IMR-90 (cell line): ENCODE measurements around the gene EIF4B. TPM values are rescaled to one million over a fixed set of nuclear protein-coding genes. Genes with fewer than 3 reads are reported as not detected.

ENCODE experiments used
- ATAC-seq: fragments of 200-7000 bp; cut with Tn5 transposase; 2 replicates; pipeline ENCODE4 v1.9.1; 2020; ENCODE audit warnings: low read depth, mild to moderate bottlenecking, moderate library complexity
- BruUV-seq: library from RNA; stranded (reverse); fragments of 400-500 nt; replicated peaks from 2 replicates; lab custom pipeline; 2021; lab: Mats Ljungman, UMichigan
- CTCF ChIA-PET: fragments of 300-600 bp; formaldehyde crosslinking; extraction: SDS; loops from one replicate; lab custom pipeline; 2021; ENCODE audit warnings: antibody characterized with exemption; lab: Yijun Ruan, JAX
- POLR2A ChIA-PET: fragments of 300-600 bp; sonication (Branson Sonifier 250); formaldehyde crosslinking; loops from one replicate; lab custom pipeline; 2022; ENCODE audit warnings: antibody characterized with exemption; ENCODE audit not compliant: unreplicated experiment; lab: Charles Lee
- DNase-seq: peaks from one replicate; pipeline ENCODE4 v3.0.0; 2013
- H2AFZ ChIP-seq: replicated peaks from 2 replicates; pipeline ENCODE3; 2013; ENCODE audit warnings: low read length, mild to moderate bottlenecking; ENCODE audit not compliant: poor library complexity
- H2AK5ac ChIP-seq: 2 replicates; pipeline ENCODE4 v1.6.1; 2013; ENCODE audit warnings: low read depth, low read length, inconsistent platforms
- H2AK9ac ChIP-seq: replicated peaks from 2 replicates; pipeline ENCODE3; 2013; ENCODE audit warnings: mild to moderate bottlenecking, low read depth, low read length, moderate library complexity; ENCODE audit not compliant: poor library complexity
- H2BK120ac ChIP-seq: 2 replicates; pipeline ENCODE4 v1.6.1; 2013; ENCODE audit warnings: low read depth, low read length, inconsistent platforms
- H2BK15ac ChIP-seq: 3 replicates; pipeline ENCODE4 v1.6.1; 2013; ENCODE audit warnings: low read depth, low read length, inconsistent platforms
- H2BK20ac ChIP-seq: 2 replicates; pipeline ENCODE4 v1.6.1; 2013; ENCODE audit warnings: low read depth, mild to moderate bottlenecking, inconsistent platforms, low read length, moderate library complexity
- H2BK5ac ChIP-seq: 2 replicates; pipeline ENCODE4 v1.6.1; 2013; ENCODE audit warnings: mild to moderate bottlenecking, low read depth, low read length, inconsistent platforms; ENCODE audit not compliant: poor library complexity, severe bottlenecking
- H3K14ac ChIP-seq: replicated peaks from 2 replicates; pipeline ENCODE4 v1.6.1; 2013; ENCODE audit warnings: low read depth, low read length, inconsistent platforms
- H3K18ac ChIP-seq: 2 replicates; pipeline ENCODE4 v1.6.1; 2013; ENCODE audit warnings: low read depth, low read length, control low read depth
- H3K23ac ChIP-seq: 2 replicates; pipeline ENCODE4 v1.6.1; 2013; ENCODE audit warnings: low read depth, low read length, inconsistent platforms
- H3K27ac ChIP-seq: 2 replicates; pipeline ENCODE4 v1.5.1; 2013; ENCODE audit warnings: mild to moderate bottlenecking, control low read depth, low read length; ENCODE audit not compliant: insufficient read depth
- H3K27me3 ChIP-seq: 2 replicates; pipeline ENCODE4 v1.6.1; 2013; ENCODE audit warnings: low read length; ENCODE audit not compliant: control insufficient read depth, insufficient read depth
- H3K36me3 ChIP-seq: 2 replicates; pipeline ENCODE4 v1.6.1; 2013; ENCODE audit warnings: low read length, mixed read lengths; ENCODE audit not compliant: control insufficient read depth, insufficient read depth
- H3K4ac ChIP-seq: 2 replicates; pipeline ENCODE4 v1.6.1; 2013; ENCODE audit warnings: low read depth, low read length, inconsistent platforms
- H3K4me1 ChIP-seq: 2 replicates; pipeline ENCODE4 v1.6.1; 2013; ENCODE audit warnings: low read length, mixed read lengths; ENCODE audit not compliant: control insufficient read depth, insufficient read depth
- H3K4me2 ChIP-seq: 2 replicates; pipeline ENCODE4 v1.6.1; 2013; ENCODE audit warnings: low read depth, mild to moderate bottlenecking, control low read depth, low read length, moderate library complexity
- H3K4me3 ChIP-seq: 2 replicates; pipeline ENCODE4 v1.5.1; 2013; ENCODE audit warnings: low read depth, mild to moderate bottlenecking, control low read depth, low read length, moderate library complexity; ENCODE audit not compliant: insufficient read depth
- H3K56ac ChIP-seq: 2 replicates; pipeline ENCODE4 v1.6.1; 2013; ENCODE audit warnings: low read length, inconsistent platforms; ENCODE audit not compliant: insufficient read depth; ENCODE audit errors: extremely low read depth
- H3K79me1 ChIP-seq, 2 experiments: 2 replicates each; pipeline ENCODE4 v1.6.1; 2013; ENCODE audit warnings: low read length in 2 of 2, inconsistent platforms in 1 of 2, low read depth in 1 of 2
- H3K9ac ChIP-seq: 2 replicates; pipeline ENCODE4 v1.6.1; 2013; ENCODE audit warnings: low read depth, low read length, control low read depth
- H3K9me1 ChIP-seq: 2 replicates; pipeline ENCODE4 v1.6.1; 2013; ENCODE audit warnings: low read length, inconsistent platforms; ENCODE audit not compliant: insufficient read depth
- H3K9me3 ChIP-seq: 2 replicates; pipeline ENCODE4 v1.6.1; 2013; ENCODE audit warnings: low read length; ENCODE audit not compliant: control insufficient read depth, insufficient read depth
- H4K20me1 ChIP-seq: 2 replicates; pipeline ENCODE4 v1.6.1; 2013; ENCODE audit warnings: low read length, inconsistent platforms; ENCODE audit not compliant: insufficient read depth
- H4K5ac ChIP-seq: 2 replicates; pipeline ENCODE4 v1.6.1; 2013; ENCODE audit warnings: mild to moderate bottlenecking, low read depth, low read length, control low read depth
- H4K8ac ChIP-seq, 2 experiments: 2 replicates each; pipeline ENCODE4 v1.6.1; 2013; ENCODE audit warnings: low read depth in 2 of 2, low read length in 2 of 2, control low read depth in 1 of 2, inconsistent platforms in 1 of 2
- H4K91ac ChIP-seq: 2 replicates; pipeline ENCODE4 v1.6.1; 2013; ENCODE audit warnings: low read depth, low read length, inconsistent platforms; ENCODE audit not compliant: insufficient read depth
- BHLHE40 ChIP-seq: fragments of 150-350 bp; IDR thresholded peaks from 2 replicates; pipeline ENCODE4 v1.6.1; 2016; ENCODE audit warnings: mild to moderate bottlenecking, low read depth, low read length
- CEBPB ChIP-seq: IDR thresholded peaks from 2 replicates; pipeline ENCODE4 v1.6.1; 2012; ENCODE audit warnings: low read depth, low read length, improper control_type of control experiment
- CHD1 ChIP-seq: IDR thresholded peaks from 2 replicates; pipeline ENCODE4 v1.6.1; 2012; ENCODE audit warnings: low read depth, low read length, improper control_type of control experiment
- CTCF ChIP-seq: conservative IDR thresholded peaks from 2 replicates; pipeline ENCODE4 v1.5.1; 2012; ENCODE audit warnings: mild to moderate bottlenecking, low read depth, low read length, improper control_type of control experiment
- ELK1 ChIP-seq: fragments of 150-350 bp; IDR thresholded peaks from 2 replicates; pipeline ENCODE4 v1.6.1; 2016; ENCODE audit warnings: low read depth, mild to moderate bottlenecking, low read length, moderate library complexity, borderline replicate concordance
- FOS ChIP-seq: fragments of 150-350 bp; IDR thresholded peaks from 2 replicates; pipeline ENCODE4 v1.6.1; 2016; ENCODE audit warnings: low read depth, low read length
- MAFK ChIP-seq: IDR thresholded peaks from 2 replicates; pipeline ENCODE4 v1.6.1; 2012; ENCODE audit warnings: low read depth, low read length, improper control_type of control experiment
- MAZ ChIP-seq: IDR thresholded peaks from 2 replicates; pipeline ENCODE4 v1.6.1; 2012; ENCODE audit warnings: low read depth, mild to moderate bottlenecking, low read length, improper control_type of control experiment, moderate library complexity, borderline replicate concordance
- MXI1 ChIP-seq: IDR thresholded peaks from 2 replicates; pipeline ENCODE4 v1.6.1; 2012; ENCODE audit warnings: low read depth, mild to moderate bottlenecking, low read length, moderate library complexity, borderline replicate concordance
- NFE2L2 ChIP-seq: fragments of 150-350 bp; IDR thresholded peaks from 2 replicates; pipeline ENCODE4 v1.6.1; 2016; ENCODE audit warnings: low read depth, mild to moderate bottlenecking, low read length
- POLR2A ChIP-seq: IDR thresholded peaks from 2 replicates; pipeline ENCODE4 v1.6.1; 2012; ENCODE audit warnings: mild to moderate bottlenecking, low read depth, low read length
- RAD21 ChIP-seq: IDR thresholded peaks from 2 replicates; pipeline ENCODE4 v1.6.1; 2012; ENCODE audit warnings: low read length, improper control_type of control experiment
- RCOR1 ChIP-seq: IDR thresholded peaks from 2 replicates; pipeline ENCODE4 v1.6.1; 2012; ENCODE audit warnings: mild to moderate bottlenecking, low read length, improper control_type of control experiment; ENCODE audit not compliant: insufficient replicate concordance
- RFX5 ChIP-seq: IDR thresholded peaks from 2 replicates; pipeline ENCODE4 v1.8.0; 2012; ENCODE audit warnings: low read depth, mild to moderate bottlenecking, low read length, moderate library complexity
- SMC3 ChIP-seq: fragments of 150-350 bp; IDR thresholded peaks from 2 replicates; pipeline ENCODE4 v1.6.1; 2016; ENCODE audit warnings: low read depth, mild to moderate bottlenecking, antibody characterized with exemption, low read length, moderate library complexity
- USF2 ChIP-seq: fragments of 150-350 bp; IDR thresholded peaks from 2 replicates; pipeline ENCODE4 v1.6.1; 2017; ENCODE audit warnings: mild to moderate bottlenecking, antibody characterized with exemption, low read length, low read depth
- WGBS, 2 experiments: methylation state at CpG; one replicate each; pipeline versions ENCODE4 v1.1.5 to v1.1.7; 2013; ENCODE audit warnings: missing lambda C conversion rate in 2 of 2; ENCODE audit not compliant: insufficient read length in 1 of 2; ENCODE audit errors: extremely low coverage in 2 of 2; 5-methylcytosine and 5-hydroxymethylcytosine counted together
- dilution Hi-C: fragments of 300-500 bp; cut with HindIII; formaldehyde crosslinking; loops from one replicate; pipeline ENCODE4 v1.14.3; 2018; ENCODE audit warnings: low sequenced_read_pairs; ENCODE audit not compliant: unreplicated experiment
- in situ Hi-C: fragments of 300-500 bp; cut with MboI; formaldehyde crosslinking; loops from 3 replicates; pipeline ENCODE4 v1.14.3; 2019; ENCODE audit warnings: low sequenced_read_pairs, inconsistent platforms, mixed read lengths
- intact Hi-C: fragments of 100-400 bp; cut with micrococcal nuclease; formaldehyde crosslinking; loops from 2 replicates; pipeline ENCODE4 v1.10.0; 2022
- polyA plus RNA-seq, 3 experiments: library from polyadenylated mRNA; depleted of rRNA; stranded (reverse); fragments of >200 nt; gene quantifications; 2 replicates each; pipeline ENCODE4 v1.2.3, GENCODE V29; 2012; ENCODE audit warnings: low replicate concordance in 1 of 3
- total RNA-seq: library from RNA; depleted of rRNA; stranded (reverse); fragments of >200 nt; gene quantifications from 2 replicates; pipeline ENCODE4 v1.2.3, GENCODE V29; 2012

Gene EIF4B
- total and polyA plus RNA-seq, 2 of the 4 experiments (the other 2 are of a cell fraction) = 313 to 671 TPM

GRCh38 chr12:53074999-53075370, 68.7 kb downstream of the EIF4B start:
- no peaks in the 10 kb centered on the region for H4K20me1 ChIP-seq
- ATAC-seq = no peak
- no peak overlapping the region for H2BK5ac ChIP-seq
- peaks cover 31 to 71% of the 10 kb centered on the region in 2 experiments for H3K79me1 ChIP-seq
- no peak overlapping the region for H3K4me2 ChIP-seq
- no peak overlapping the region for H4K91ac ChIP-seq
- no peak overlapping the region for H2BK20ac ChIP-seq
- ChIA-PET CTCF (interaction anchor here (1.8 kb wide), 1 partner anchor 9 kb away, joined by 5 read pairs; no protein-coding TSS in a partner anchor), POLR2A (no interaction called here)
- peaks cover 29% of the 10 kb centered on the region for H3K36me3 ChIP-seq
- H2AFZ ChIP-seq = no peak overlapping the region
- no peak overlapping the region for H2BK15ac ChIP-seq
- no peak overlapping the region for H3K56ac ChIP-seq
- no peak overlapping the region for H2BK120ac ChIP-seq
- no peak overlapping the region for H3K18ac ChIP-seq
- H3K27me3 ChIP-seq = no peaks in the 10 kb centered on the region
- no peak for TF ChIP-seq RAD21
- TF ChIP-seq MXI1 = no peak
- no peak for TF ChIP-seq POLR2A
- TF ChIP-seq SMC3 = no peak
- no peak for TF ChIP-seq RFX5
- TF ChIP-seq CTCF = no peak
- no peak for TF ChIP-seq FOS
- TF ChIP-seq MAZ = no peak
- TF ChIP-seq RCOR1 = no peak
- no peak for TF ChIP-seq CHD1
- TF ChIP-seq USF2 = no peak
- TF ChIP-seq MAFK = no peak
- no peak for TF ChIP-seq NFE2L2
- TF ChIP-seq ELK1 = no peak
- no peak for TF ChIP-seq BHLHE40
- TF ChIP-seq CEBPB = no peak
- 100% methylated on average over 1 of the region's 3 CpGs; no CpG with 5 or more reads in 1 of the 2 experiments for WGBS, 2 experiments
- H3K9me3 ChIP-seq = no peaks in the 10 kb centered on the region
- intact Hi-C loops = no loop called here
- H2AK9ac ChIP-seq = no peak overlapping the region
- no TSS peak for BruUV-seq
- no peak overlapping the region for H3K4me3 ChIP-seq
- in situ Hi-C loops = no loop called here
- H3K4me1 ChIP-seq = peaks cover 20% of the 10 kb centered on the region
- no peak overlapping the region for H3K4ac ChIP-seq
- DNase-seq = no peak
- H3K27ac ChIP-seq = no peak overlapping the region
- dilution Hi-C loops = no loop called here
- no peak overlapping the region for H3K9ac ChIP-seq
- no peak overlapping the region for H4K8ac ChIP-seq
- no peak overlapping the region for H2AK5ac ChIP-seq
- H3K9me1 ChIP-seq = peaks cover 19% of the 10 kb centered on the region
- no peak overlapping the region for H3K14ac ChIP-seq
- no peak overlapping the region for H3K23ac ChIP-seq
- H4K5ac ChIP-seq = no peak overlapping the region
